MCF 10A (cell line): ENCODE data around the gene MAP6. TPM values are rescaled to one million over a fixed set of nuclear protein-coding genes. Genes with fewer than 3 reads are reported as not detected.

ENCODE experiments used
- BruUV-seq: library from RNA; stranded (reverse); fragments of 400-500 nt; replicated peaks from 2 replicates; lab custom pipeline; 2021; lab: Mats Ljungman, UMichigan
- CTCF ChIA-PET: fragments of 300-600 bp; sonication (Branson Sonifier 250); formaldehyde crosslinking; extraction: SDS; loops from one replicate; lab custom pipeline; 2021; ENCODE audit warnings: antibody characterized with exemption, inconsistent platforms; lab: Yijun Ruan, JAX
- POLR2A ChIA-PET: fragments of 300-600, 350-650 bp; sonication (Branson Sonifier 250); formaldehyde crosslinking; extraction: SDS; loops from one replicate; lab custom pipeline; 2020; ENCODE audit warnings: antibody characterized with exemption, inconsistent platforms; lab: Yijun Ruan, JAX
- DNase-seq: peaks from one replicate; pipeline ENCODE4 v3.0.0-alpha.2; 2018; ENCODE audit not compliant: unreplicated experiment
- H3K27ac Mint-ChIP-seq: one replicate; pipeline ENCODE4 v1.8.0; 2022; ENCODE audit warnings: mild to moderate bottlenecking, low read depth, mixed read lengths; ENCODE audit not compliant: unreplicated experiment
- H3K27me3 Mint-ChIP-seq: one replicate; pipeline ENCODE4 v1.8.0; 2022; ENCODE audit warnings: mixed read lengths; ENCODE audit not compliant: insufficient read depth, unreplicated experiment
- H3K36me3 Mint-ChIP-seq: one replicate; pipeline ENCODE4 v1.8.0; 2022; ENCODE audit warnings: mild to moderate bottlenecking, moderate library complexity, mixed read lengths; ENCODE audit not compliant: insufficient read depth, unreplicated experiment
- H3K4me1 Mint-ChIP-seq: one replicate; pipeline ENCODE4 v1.8.0; 2022; ENCODE audit warnings: mixed read lengths; ENCODE audit not compliant: insufficient read depth, unreplicated experiment
- H3K4me3 Mint-ChIP-seq: one replicate; pipeline ENCODE4 v1.8.0; 2022; ENCODE audit warnings: mild to moderate bottlenecking, moderate library complexity, mixed read lengths; ENCODE audit not compliant: unreplicated experiment
- H3K9me3 Mint-ChIP-seq: one replicate; pipeline ENCODE4 v1.8.0; 2022; ENCODE audit warnings: mixed read lengths; ENCODE audit not compliant: unreplicated experiment
- intact Hi-C: fragments of 100-400 bp; cut with micrococcal nuclease; formaldehyde crosslinking; loops from 2 replicates; pipeline ENCODE4 v1.14.1; 2022
- total RNA-seq: library from RNA; stranded (reverse); gene quantifications from 2 replicates; pipeline ENCODE4 v1.2.3, GENCODE V29; 2022
- TF ChIP-seq, protein P1 (sequence below): fragments of 200-600 bp; IDR thresholded peaks from one replicate; pipeline ENCODE4 v1.8.0; 2022; ENCODE audit warnings: antibody characterized with exemption, mild to moderate bottlenecking; ENCODE audit not compliant: unreplicated experiment

MAP6 gene
- total RNA-seq, 1 experiment from 2014 or later, result not detected

DNA sequence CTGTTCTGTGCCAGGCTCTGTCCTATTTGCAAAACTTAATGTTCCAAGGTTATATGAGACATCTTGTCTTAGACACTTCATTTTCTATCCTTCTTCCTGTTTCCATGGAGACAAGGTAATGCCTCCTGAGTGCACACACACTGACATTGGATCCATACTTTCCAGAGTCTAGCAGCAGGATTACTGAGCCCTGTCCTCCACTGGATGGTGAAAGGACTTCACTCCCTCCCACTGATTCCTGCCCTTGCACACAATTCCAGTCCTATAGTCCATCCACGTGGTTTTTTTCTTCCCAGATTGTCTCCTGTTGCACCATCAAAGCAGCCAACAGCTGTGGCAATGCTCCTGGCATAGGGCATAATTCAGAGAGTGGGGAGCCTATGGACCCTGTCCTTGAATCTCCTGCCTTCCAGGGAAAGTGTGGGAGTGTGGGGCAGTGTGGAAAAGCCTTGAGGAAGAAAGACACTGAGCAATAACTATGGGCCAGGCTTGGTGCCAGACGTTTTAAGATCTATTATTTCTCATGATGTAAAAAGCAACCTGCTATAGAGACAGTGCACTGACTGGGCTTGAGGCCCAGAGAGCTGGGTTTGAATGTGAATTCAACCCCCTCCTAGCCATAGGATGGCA is 75.4 kb downstream of the MAP6 start:
- Mint-ChIP-seq H3K4me3 (no peak overlapping the region), H3K27ac (no peak overlapping the region), H3K36me3 (no peaks in the 10 kb centered on the region), H3K9me3 (no peaks in the 10 kb centered on the region), H3K27me3 (peaks cover 18% of the 10 kb centered on the region), H3K4me1 (peaks cover 6% of the 10 kb centered on the region)
- intact Hi-C loops, result no loop called here
- DNase-seq, result no peak
- no TSS peak for BruUV-seq
- ChIA-PET CTCF (interaction anchor here (0.7 kb wide), 2 partner anchors 16 to 202 kb away, joined by 3 read pairs; no protein-coding TSS in a partner anchor), POLR2A (interaction anchor here (1.1 kb wide), 1 partner anchor 26 kb away, joined by 3 read pairs; no protein-coding TSS in a partner anchor)
- TF ChIP-seq, protein P1, sequence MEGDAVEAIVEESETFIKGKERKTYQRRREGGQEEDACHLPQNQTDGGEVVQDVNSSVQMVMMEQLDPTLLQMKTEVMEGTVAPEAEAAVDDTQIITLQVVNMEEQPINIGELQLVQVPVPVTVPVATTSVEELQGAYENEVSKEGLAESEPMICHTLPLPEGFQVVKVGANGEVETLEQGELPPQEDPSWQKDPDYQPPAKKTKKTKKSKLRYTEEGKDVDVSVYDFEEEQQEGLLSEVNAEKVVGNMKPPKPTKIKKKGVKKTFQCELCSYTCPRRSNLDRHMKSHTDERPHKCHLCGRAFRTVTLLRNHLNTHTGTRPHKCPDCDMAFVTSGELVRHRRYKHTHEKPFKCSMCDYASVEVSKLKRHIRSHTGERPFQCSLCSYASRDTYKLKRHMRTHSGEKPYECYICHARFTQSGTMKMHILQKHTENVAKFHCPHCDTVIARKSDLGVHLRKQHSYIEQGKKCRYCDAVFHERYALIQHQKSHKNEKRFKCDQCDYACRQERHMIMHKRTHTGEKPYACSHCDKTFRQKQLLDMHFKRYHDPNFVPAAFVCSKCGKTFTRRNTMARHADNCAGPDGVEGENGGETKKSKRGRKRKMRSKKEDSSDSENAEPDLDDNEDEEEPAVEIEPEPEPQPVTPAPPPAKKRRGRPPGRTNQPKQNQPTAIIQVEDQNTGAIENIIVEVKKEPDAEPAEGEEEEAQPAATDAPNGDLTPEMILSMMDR, result no peak

DNA sequence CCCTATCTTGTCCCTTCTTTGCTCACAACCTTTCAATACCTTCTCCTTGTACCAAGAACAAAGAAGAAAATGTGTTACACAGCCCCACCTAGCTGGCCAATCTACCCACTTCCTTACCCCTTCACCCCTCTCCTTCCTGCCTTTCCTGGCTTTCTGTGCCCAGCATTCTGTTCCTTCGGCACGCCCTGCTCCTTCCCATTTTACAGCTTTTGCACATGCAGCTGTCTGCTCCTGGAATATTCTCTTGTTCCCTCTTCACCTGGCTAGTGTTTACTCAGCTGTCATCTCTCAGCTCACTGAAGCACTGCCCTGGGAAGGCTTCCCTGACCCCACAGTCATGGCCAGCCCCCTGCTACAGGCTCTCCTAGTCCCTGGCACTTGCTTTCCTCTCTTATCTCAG is 76.1 kb downstream of the MAP6 start:
- POLR2A ChIA-PET, result no interaction called here
- H3K27ac Mint-ChIP-seq, result no peak overlapping the region

DNA sequence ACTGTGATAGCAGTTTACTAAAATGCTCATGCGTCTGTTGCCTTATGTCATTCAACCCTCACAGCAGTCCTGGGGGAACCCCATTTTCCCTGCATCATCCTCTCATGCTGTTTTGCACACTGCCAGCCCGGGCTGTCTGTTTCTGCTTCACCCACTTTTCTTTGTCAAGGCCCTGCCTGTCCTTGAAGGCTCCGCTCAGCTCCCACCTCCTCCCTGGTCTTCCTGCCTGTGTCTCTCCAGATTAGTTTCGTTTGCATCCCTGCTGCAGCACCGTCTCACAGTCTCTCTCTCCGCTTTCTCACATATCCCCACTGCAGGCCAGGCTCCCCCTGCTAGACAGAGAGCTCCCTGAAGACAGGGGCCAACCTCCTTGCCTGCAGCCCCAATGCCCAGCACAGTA is 76.9 kb downstream of the MAP6 start:
- CTCF ChIA-PET, result no interaction called here

More for the DNA sequence above, 76.1 kb downstream of the MAP6 start:
- Mint-ChIP-seq H3K4me1 (peaks cover 6% of the 10 kb centered on the region), H3K4me3 (no peak overlapping the region), H3K27me3 (peaks cover 18% of the 10 kb centered on the region), H3K36me3 (no peaks in the 10 kb centered on the region), H3K9me3 (no peaks in the 10 kb centered on the region)
- TF ChIP-seq, protein P1, result no peak
- intact Hi-C loops, result no loop called here
- no TSS peak for BruUV-seq
- CTCF ChIA-PET, result interaction anchor here (0.7 kb wide), 1 partner anchor 15 kb away, joined by 3 read pairs; no protein-coding TSS in a partner anchor
- no peak for DNase-seq

DNA sequence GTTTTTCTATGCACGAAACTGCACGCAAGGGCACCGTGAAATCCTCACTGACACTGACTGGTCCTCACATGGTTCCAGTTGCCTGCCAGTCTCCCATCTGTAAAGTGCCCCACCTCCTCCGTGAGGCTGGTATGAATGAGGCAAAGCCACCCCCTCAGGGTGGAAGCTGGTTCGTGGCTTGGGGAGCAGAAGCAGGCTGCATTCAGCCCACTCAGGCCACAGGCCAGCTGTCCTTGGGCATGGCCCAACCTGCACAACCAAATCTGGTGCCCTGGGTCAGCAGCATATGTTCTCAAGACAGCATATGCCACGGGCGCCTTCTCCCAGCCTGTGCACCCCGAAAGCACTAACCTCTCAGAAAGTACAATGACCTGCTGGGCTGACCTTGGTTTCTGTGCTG is 77.5 kb downstream of the MAP6 start:
- CTCF ChIA-PET, result interaction anchor here (0.6 kb wide), 2 partner anchors 21 to 574 kb away, joined by 4 read pairs; no protein-coding TSS in a partner anchor
- H3K27ac Mint-ChIP-seq, result no peak overlapping the region
- peaks cover 18% of the 10 kb centered on the region for H3K27me3 Mint-ChIP-seq
- H3K4me3 Mint-ChIP-seq, result no peak overlapping the region
- intact Hi-C loops, result no loop called here
- H3K36me3 Mint-ChIP-seq, result no peaks in the 10 kb centered on the region
- no peaks in the 10 kb centered on the region for H3K9me3 Mint-ChIP-seq
- H3K4me1 Mint-ChIP-seq, result peaks cover 6% of the 10 kb centered on the region
- no peak for DNase-seq
- no TSS peak for BruUV-seq
- TF ChIP-seq, protein P1, result no peak
- POLR2A ChIA-PET, result no interaction called here

More for the DNA sequence above, 76.9 kb downstream of the MAP6 start:
- Mint-ChIP-seq H3K4me1 (peaks cover 6% of the 10 kb centered on the region), H3K27me3 (peaks cover 18% of the 10 kb centered on the region), H3K27ac (no peak overlapping the region), H3K36me3 (no peaks in the 10 kb centered on the region), H3K4me3 (no peak overlapping the region), H3K9me3 (no peaks in the 10 kb centered on the region)
- TF ChIP-seq, protein P1, result no peak
- intact Hi-C loops, result no loop called here
- POLR2A ChIA-PET, result no interaction called here
- no peak for DNase-seq
- BruUV-seq, result no TSS peak
